ENCODE measurements around the gene DACH2.

- no peak for TF ChIP-seq POLR2A (IDR thresholded peaks at IDR 0.05)
- TF ChIP-seq POLR2AphosphoS5 (IDR thresholded peaks at IDR 0.05): no peak
- no peak for TF ChIP-seq CTCF (IDR thresholded peaks at IDR 0.05)
- no peak for TF ChIP-seq EP300 (IDR thresholded peaks at IDR 0.05; ENCODE audit: low read depth)
Observed at GRCh38 chrX:86103061-86103460, 45.2 kb upstream of the DACH2 start.

All from transverse colon (tissue), 4 donors.